NCI-H1436 (cell line): ENCODE measurements around the gene GFPT2.

ENCODE experiments used
- DNase-seq: peaks from one replicate; lab custom pipeline; 2025; lab: John Stamatoyannopoulos, UW

The GFPT2 gene

DNA sequence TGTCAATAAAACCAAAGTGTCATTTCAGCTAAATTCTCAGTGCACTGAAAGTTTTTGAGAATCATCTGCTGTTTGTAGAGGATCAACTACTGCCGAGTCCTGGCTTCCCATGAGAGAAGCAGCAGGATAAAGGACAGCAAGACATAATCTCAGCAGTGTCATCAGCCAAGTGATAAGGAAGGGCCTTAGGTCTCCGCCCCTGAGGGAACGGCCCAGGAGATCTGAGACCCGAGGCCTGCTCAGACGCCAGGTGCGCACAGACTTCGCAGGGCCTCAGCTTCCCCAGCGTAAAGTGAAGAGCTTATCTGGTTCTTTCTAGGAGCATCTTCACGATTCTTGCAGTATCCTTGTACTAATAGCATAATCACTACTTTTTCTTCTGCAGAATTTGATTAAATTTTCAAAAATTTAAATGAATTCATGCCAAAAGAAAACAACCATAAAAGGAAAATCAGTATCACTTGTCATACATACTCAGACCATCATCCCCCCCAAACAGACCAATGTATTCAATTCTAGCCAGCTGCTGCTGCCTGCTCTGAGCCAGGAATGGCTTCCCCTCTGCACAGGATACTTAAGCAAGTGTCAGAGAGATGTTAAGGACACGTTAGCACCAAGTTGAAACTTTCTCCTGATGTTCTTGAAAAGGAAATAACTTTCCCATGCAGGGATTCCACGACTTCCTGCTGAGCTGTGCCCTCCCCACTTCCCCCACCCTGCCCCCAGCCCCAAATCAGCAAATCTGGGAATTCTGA, 2.2 kb downstream of the GFPT2 start:
- no peak for DNase-seq

DNA sequence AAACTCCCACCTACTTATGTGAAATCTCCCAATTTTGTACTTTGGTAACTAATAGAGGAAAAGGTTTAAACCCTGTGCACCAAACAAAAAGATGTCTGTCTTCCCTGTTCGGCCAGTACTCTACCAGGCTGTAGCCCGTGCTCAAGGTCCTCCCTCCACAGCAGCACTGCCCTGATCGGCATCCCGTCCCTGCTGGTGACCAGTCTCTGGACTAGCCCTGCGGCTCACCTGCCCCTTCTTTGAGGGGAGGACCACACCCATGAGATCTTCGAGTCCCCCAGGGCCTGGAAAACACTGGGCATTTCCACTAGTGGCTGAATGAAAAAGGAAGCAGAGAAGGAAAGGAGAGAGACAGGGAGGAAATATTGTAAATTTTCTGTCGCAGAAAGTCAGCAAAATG, 2.8 kb downstream of the GFPT2 start:
- DNase-seq, result no peak

DNA sequence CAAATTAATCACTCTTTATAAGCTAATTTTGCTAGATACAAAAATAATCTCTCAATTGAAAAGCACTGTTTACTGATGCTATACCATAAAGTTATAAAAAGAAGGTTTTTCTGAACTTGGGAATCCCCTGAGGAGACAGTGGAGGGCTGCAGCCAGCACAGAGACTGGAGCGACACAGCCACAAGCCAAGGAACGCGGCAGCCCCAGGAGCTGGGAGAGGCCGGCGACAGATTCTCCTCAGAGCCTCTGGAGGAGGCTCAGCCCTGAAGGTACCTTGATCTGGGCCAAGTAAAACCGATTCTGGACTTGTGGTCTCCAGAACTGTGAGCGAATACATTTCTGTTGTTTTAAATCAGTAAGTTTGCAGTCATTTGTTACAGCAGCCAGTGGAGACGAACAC, 3.7 kb downstream of the GFPT2 start:
- DNase-seq, result no peak

DNA sequence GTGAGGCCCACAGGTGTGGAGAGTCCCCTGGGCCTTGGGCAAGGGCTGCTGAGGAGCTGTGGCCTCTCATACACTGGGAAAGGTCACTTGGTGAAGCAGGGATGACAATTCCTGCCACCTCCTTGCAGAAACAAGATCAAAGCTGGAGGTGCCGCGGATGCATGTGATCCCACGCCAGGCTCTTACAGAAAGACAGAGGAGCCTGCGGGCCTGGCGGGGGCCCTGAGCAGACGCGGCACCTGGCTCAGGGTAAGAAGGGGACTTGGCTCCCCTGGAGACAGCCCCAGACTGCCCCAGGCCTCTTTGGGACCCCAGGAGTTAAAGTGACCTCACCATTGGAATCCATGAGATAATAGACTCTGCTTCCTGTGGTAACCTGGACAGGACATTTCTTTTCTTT, 4.8 kb downstream of the GFPT2 start:
- DNase-seq, result no peak

DNA sequence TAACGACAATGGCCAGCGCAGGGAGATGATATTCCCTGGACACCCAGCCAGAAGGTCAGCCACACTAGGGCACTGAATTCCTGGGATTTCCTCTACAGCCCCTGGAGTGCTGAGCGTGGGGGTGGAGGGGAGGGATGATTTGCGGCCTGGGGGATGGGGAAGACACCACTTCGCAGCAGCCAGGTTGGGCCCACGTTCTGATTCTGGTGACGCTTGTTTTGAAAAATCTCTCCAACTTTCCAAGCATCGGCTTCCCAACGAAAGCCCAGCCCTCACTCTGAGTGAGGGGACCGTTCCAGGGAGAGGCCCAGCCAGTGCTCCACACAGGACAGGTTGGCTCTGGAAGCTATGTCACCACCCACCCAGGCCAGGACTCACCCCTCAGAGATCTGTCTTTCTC, 5.4 kb downstream of the GFPT2 start:
- DNase-seq, result no peak

DNA sequence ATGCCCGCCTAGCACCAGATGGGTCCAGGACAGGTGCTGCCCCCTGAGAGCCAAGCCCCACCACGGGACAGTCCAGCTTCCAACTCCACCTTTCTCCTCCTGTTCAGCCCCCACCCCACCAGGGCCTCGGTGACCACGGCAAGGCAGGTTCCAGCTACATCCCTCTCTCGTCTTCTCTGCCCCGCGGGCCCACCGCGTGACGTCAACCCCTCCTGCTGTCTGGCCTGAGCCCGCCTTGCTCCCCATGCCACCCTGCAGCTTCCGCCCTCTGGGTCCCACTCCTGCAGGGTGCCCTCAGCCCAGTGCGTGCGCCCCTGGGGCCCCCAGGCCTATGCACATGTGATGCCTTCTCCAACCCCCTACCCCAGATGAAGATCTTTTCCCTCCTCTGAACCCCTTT, 6.8 kb downstream of the GFPT2 start:
- DNase-seq, result no peak

DNA sequence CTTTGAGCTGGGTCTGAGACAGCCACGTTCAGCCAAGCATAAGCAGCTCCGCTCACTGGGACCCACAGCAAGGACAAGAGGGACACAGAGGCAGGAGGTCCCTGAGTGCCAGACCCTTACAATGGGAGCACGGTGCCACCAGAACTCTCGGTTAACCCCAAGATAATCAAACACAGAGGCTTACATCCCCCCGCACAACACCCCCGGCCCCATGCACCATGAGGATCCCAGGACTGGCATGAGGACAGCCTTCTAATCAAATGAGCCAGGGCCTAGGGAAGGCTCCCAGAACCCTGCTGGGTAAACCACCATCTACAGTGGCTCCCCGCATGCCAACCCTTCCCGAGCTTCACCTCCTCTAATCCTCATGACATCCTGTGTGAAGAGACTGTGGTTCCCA, 7.4 kb downstream of the GFPT2 start:
- no peak for DNase-seq

DNA sequence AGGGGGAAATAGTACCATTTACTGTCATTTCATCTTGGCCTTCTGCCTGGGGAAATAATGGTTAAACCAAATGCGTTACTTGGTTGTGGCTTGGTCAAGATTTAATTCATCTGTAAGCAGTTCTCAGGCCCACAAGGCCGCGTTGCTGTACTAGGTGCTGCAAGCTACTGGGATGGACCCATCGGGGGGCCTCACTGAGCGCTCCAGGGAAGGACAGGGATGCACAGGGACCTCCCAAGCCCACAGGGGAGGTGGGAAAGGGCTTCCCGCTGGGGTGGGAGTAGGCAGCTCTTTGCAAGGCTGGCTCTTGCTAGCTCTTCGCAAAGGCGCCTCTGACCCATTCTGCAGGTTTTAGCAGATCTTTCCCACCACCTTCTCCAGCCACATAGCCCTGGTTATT, 8.0 kb downstream of the GFPT2 start:
- DNase-seq, result no peak

DNA sequence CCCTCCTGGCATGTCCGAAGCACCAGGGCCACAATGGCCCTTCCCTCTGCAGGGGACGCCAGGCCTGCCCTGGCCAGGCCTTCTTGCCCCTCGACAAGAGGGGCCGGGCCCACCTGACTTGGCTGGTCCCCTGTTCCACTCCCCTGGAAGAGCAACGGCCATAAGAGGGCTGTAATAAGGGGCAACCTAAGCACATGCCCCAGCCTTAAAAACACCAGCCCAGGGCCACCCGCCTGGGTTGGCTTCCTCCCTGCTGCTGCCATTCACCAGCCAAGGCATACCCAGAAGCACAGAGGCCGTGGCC, 8.5 kb downstream of the GFPT2 start:
- no peak for DNase-seq

DNA sequence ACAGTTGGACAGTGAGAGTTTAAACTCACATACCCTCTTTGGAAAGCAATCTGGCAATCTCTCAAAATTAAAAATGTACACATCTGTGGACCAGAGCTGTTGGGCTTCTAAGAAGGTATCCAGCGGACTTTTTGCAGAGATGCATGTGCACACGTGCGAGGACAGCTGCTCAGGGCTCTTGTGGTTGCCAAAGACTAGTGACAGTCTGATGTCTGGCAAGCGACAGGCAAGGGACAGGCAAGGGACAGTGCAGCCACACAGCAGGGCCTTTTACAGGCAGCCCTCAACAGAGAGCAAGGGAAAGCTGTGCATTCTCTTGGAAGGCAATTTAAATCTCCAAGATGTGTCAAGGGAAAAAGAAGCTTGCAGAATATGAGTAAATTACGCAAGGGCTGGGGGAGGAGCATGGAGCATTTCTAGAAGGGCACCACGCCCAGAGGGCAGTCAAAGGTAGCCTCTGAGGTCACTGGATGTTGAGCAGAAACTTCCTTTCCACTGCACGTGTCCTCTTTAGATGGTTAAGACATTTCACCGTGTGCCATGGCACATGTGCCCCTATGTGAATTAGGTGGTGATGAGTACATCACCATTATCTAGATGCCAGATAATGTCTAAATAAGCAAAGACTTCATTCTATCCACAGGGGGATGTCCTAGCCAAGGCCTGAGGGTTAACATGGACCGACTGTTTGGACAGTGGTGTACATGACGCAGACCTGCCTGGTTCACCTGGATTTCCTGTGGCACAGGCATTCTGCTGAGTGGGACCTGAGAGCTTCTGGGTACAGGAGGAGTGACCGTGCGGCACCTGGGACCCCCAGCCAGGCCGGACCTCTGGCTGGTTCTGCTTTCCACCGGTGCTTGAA, 9.1 kb downstream of the GFPT2 start:
- no peak for DNase-seq

DNA sequence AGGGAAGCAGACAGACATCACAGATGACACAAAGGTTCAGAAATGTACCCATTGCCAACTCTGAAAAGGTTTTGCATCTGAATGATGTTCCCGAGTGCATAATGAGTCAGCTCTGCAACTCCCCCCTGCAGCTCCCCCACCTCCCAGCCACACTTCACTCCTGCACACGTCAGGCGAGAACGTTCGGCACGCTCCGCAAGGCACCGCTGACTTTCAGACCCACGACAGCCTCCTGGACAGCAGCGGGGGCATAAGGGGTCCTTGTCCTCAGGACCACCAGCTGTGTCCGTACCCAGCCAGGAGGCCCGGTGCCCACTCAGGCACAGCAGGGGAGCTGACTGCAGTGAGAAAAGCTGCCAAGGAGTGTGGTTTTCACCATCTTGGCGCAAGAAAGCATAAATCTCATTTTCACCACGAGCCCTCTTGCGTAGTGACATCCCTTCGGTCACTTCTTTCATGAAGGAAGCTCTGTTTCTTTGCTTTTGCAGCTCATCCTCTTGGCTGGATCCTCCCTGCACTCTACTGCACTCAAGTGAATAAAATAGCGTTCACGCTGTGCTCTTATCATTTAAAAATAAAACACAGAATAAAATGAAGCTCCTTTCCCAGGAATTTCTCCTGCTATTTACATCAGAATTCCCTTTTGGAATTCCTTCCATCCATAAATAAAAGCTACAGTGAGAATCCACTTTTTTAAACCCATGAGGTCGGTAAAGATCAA, 9.9 kb downstream of the GFPT2 start:
- DNase-seq, result no peak

DNA sequence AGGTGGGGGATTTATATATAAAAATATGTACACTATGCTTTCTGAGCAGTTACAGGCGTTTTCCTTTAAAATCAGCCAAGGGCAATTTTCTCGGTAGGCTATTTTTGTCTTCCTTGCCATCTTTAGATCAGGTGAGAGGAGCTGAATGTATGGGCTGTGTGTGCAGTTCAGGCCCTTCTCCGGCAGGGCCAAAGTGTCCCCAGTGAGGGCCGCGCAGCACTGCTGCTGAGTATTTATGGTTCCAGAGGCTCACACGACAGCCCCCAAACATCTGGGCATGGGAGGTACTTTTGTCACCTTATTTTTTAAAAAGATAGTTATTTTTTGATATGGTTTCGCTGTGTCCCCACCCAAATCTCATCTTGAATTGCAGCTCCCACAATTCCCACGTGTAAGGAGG, 11.5 kb downstream of the GFPT2 start:
- no peak for DNase-seq

DNA sequence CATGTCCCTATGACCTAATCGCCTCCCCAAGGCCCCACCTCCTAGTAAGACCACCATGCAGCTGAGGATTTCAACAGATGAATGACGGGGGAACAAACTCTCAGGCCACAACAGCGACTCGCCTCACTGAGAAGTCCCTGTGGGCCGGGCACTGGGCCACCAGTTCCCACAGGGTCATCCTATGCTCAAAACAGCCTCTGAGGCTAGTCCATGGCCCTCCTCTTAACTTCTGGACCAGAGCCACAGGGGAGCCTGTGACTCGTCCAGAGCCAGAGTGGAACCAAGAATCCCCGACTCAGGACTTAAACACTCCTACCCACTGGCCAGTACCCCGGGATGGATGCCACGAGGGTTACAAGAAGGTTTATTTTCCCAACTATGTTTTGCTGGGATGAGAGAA, 12.3 kb downstream of the GFPT2 start:
- no peak for DNase-seq

DNA sequence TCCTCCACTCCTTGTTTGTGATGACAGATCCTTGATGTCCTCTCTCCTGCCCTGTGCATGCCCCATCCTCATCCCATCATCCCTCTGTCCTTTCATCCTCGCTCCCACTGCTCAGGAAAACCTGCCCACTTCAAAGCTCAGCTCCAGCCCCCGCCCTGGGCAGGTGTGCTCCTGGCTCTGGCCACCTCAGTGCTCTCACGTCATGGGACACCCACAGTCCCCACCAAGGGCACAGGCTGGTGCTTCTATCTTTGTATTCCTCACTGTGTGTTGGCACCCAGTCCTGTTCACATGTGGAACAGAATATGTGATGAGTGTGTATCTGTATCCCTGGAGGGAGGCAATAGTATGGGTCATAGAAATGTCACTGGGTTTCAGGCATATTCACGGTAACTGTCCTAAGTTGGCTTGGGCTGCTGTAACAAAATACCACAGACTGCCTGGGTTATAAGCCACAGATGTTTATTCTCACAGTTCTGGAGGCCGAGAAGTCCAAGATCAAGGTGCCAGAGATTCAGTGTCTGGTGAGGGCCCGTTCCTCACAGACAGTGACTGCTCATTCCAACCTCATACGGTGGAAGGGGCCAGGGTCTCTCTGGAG, 13.5 kb downstream of the GFPT2 start:
- no peak for DNase-seq

DNA sequence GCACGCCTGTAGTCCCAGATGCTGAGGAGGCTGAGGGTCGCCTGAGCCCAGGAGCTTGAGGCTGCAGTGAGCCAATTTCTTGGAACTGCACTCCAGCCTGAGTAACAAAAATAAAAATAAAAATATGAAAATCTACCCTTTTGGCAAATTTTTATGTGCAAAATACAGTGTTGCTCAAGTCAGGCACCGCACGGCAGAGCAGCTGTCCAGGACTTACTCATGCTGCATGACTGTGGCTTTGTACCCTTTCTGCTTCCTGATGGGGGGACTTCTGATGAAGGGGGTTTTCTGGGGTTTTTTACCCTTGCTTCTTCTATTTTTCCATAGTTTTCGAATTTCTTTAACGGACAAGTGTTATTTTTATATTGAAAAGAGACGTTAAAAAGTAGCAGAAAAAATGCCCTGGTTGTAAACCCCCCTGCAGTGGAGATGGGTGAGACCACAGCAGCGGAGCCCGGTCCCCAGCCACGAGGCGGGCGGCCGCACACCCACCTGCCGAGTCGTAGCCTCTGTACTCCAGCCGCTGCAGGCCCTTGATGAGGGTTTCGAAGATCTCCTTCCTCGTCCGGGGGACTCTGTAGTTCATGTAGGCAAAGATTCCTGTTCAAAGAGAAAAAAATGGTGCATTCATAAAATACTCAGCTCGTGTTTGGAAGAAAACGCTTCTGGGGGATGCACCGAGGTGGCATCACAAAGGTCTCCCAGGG, 15.0 kb downstream of the GFPT2 start:
- no peak for DNase-seq

DNA sequence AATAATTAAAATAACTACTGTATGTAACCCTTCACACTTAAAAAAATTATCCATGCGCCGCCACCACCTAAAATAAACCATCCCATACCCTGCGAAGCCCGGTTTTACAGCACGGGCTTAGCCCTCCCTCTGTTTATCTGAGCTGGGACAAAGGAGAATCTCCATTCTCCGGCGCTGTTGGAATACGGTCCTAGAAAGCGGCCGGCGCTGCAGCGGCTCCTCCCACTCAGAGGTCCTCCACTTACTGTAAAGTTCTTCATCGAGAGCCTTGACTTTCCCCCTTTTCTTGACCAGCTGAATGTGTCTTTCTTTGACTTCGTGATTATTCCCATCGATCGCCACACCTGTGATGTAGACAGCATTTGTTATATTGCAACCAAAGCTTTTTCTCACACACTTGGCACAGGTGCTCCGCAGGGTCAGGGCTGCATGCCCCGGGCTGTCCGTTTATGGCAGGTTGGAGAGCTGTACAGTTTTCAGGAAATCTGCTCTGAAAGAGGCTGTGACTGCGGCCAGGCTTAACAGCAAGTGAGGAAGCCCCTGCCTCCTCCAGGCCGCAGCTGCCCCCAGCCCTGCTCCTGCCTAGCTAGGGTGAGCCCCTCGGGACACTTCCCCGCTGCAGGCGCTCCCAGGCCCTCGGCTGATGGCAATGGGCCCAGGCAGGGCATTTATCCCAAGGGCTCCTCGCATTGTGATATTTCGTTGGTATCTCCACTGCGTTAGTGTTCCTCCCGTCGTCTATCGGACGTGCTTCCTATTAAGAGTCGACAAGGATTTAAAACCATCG, 16.7 kb downstream of the GFPT2 start:
- DNase-seq, result no peak

DNA sequence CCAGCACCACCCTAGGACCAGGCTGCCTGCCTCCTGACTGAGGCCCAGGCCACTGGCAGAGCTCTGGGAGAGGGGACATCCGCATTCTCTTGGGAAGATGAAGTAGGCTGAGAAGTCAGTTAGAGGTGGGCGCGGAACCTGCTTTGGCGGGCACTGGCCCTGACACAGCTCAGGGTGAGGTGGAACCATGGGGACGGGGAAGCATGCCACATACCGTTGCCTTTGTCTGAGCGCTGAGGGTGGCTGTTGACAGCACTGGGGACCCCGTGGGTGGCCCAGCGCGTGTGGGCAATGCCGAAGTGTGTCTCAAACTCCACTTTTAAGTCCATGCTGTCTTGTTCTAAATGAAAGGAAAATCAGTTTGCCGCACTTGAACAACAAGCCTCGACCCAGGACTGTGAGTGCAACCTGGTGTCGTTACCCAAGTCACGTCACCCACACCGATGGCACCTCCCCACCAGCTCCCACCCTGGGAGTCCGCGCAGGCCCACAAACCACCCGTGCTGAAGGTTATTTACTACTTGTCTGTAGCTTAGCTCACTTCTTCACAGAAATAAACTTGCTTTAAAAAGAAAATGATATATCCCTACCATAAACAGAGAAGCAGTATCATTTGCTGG, 17.4 kb downstream of the GFPT2 start:
- DNase-seq, result no peak

DNA sequence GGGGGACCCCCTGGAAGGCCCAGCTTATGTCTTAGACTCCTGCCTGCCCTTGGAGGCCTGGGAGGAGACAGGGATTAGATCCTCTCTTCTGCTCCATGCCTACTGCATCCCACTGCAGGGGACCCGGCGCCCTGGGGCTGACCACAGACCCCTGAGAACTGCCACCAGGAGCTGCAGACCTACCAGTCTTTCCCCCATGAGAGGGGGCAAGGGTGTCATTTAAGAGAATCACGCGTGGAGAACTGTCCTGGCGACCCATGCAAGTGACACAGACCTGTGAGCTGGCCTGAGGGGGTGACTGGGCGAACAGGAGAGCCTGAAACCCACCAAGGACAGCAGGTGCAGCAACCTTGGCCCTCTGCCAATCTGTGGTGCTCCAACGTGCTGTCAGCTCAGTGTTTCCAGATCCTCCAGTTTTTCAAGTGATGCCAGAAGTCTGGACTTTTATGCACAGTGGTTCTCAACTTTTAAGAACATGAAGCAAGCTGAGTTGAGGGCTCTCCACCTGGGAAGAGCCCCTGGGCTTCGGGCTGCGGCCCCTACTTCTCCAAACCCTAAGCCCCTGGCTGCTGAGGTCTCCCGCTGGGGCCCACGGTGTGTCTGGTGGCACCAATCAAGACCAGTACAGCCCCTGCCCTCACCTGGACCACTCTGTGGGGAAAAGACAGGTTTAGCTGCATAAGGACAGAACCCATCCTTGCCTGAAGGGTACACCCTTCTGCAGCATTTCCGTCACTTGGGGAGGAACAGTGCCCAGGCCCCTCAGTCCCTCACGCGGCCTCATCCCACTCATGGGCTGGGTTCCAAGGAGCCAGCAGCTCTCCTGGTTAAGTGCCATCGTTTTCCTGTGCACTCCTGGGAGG, 18.2 kb downstream of the GFPT2 start:
- no peak for DNase-seq

DNA sequence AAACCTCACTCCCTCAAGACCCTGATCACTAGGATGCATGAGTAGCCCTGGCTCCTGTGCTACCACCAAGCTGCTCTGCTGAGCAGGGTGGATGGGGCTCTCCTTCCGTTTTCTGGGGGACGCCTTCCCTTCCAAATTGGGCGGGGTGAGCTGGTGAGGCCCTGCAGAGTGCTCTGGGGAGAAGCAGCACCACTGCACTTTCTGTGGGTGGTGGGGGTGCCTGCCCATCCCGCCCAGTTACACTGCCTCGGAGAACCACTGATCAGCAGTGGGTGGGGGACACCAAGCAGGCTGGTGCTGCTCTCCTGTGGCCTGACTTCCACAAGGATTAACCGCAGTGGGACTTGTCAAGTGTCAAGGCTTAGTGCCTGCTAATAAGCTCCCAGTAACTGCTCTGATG, 19.0 kb downstream of the GFPT2 start:
- no peak for DNase-seq

DNA sequence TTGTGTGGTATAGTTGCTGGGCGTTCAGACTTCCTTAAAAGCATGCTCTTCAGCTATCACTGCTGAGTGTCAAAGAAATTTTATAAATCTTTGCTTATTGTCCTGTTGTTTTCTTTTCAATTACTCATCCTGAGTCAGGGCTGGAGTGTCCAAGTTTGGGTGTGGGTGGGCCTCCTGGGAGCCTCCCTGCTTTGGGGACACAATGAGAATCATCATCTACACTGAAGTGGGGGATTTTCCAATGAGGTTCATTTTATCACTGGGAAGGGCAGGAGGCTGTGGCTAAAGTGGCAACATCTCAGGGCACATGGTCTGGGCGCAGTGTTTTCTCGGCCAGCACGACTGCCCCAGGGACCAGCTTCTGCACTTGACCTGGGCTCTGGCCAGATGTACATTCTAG, 19.5 kb downstream of the GFPT2 start:
- DNase-seq, result no peak
